Thymus (tissue), 11 donors: ENCODE data around the gene PRR35. TPM values are rescaled to one million over a fixed set of nuclear protein-coding genes. Genes with fewer than 3 reads are reported as not detected.

Source experiments
- DNase-seq, 9 donors: peaks; one replicate each; pipeline ENCODE4 v3.0.0-alpha.2; 2013; ENCODE audit warnings: low spot score in 9 of 9, low read depth in 6 of 9, missing footprints in 1 of 9
- H3K27ac ChIP-seq, 2 donors: one replicate each; pipeline ENCODE4 v1.5.1; 2013; ENCODE audit warnings: control low read depth in 1 of 2, low read depth in 1 of 2, low read length in 1 of 2, mild to moderate bottlenecking in 1 of 2, moderate library complexity in 1 of 2
- H3K27me3 ChIP-seq, 2 donors: one replicate each; pipeline ENCODE4 v1.5.1; 2013; ENCODE audit warnings: low read length in 1 of 2; ENCODE audit not compliant: control insufficient read depth in 2 of 2, insufficient read depth in 1 of 2
- H3K36me3 ChIP-seq, 2 donors: one replicate each; pipeline ENCODE4 v1.5.1; 2013; ENCODE audit warnings: low read length in 1 of 2, mild to moderate bottlenecking in 1 of 2, moderate library complexity in 1 of 2; ENCODE audit not compliant: control insufficient read depth in 2 of 2, insufficient read depth in 2 of 2
- H3K4me1 ChIP-seq, 2 donors: one replicate each; pipeline ENCODE4 v1.5.1; 2013; ENCODE audit warnings: low read length in 2 of 2; ENCODE audit not compliant: control insufficient read depth in 2 of 2, insufficient read depth in 2 of 2
- H3K4me3 ChIP-seq, 2 donors: one replicate each; pipeline ENCODE4 v1.5.1; 2013; ENCODE audit warnings: low read length in 2 of 2, control low read depth in 1 of 2, mild to moderate bottlenecking in 1 of 2
- H3K9me3 ChIP-seq, 2 donors: one replicate each; pipeline ENCODE4 v1.5.1; 2013; ENCODE audit warnings: low read length in 1 of 2, mild to moderate bottlenecking in 1 of 2; ENCODE audit not compliant: control insufficient read depth in 2 of 2, insufficient read depth in 1 of 2
- WGBS: extraction: QIAGEN DNeasy Blood & Tissue Kit; methylation state at CpG from one replicate; pipeline ENCODE4 v1.1.7; 2013; 5-methylcytosine and 5-hydroxymethylcytosine counted together
- polyA plus RNA-seq: library from polyadenylated mRNA; stranded (reverse); fragments of 200-250 nt; gene quantifications from one replicate; pipeline ENCODE4 v1.2.3, GENCODE V29; 2013
- total RNA-seq: library from RNA; stranded (reverse); fragments of 120-200 nt; gene quantifications from one replicate; pipeline ENCODE4 v1.2.4, GENCODE V29; 2013
- donor health status: healthy.

The PRR35 gene
- total and polyA plus RNA-seq, 2 donors = under 0.01 to 0.09 TPM

- no peak for DNase-seq
- H3K4me1 ChIP-seq = peaks cover 27 to 44% of the 10 kb centered on the region in 2 donors
- H3K27ac ChIP-seq = no peak overlapping the region
- H3K4me3 ChIP-seq = no peak overlapping the region
- peaks cover 0 to 11% of the 10 kb centered on the region in 2 donors for H3K9me3 ChIP-seq
- peaks cover 0 to 3% of the 10 kb centered on the region in 2 donors for H3K36me3 ChIP-seq
- WGBS = 97% methylated on average over 22 of the region's 22 CpGs
- H3K27me3 ChIP-seq = no peaks in the 10 kb centered on the region
These were observed 46.6 kb downstream of the PRR35 start for GRCh38 chr16:606656-607307.

DNA sequence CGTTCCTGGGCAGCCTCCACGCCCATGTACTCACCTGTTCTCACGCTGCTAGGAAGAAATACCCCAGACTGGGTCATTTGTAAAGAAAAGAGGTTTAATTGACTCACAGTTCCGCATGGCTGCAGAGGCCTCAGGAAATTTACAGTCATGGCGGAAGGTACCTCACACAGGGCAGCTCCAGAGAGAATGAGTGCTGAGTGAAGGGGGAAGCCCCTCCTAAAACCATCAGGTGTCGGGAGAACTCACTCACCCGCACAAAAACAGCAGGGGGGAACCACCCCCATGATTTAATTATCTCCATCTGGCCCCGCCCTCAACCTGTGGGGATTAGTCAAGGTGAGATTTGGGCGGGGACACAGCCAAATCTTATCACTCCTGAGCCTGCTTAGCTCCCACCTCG lies 47.8 kb downstream of the PRR35 start:
- Histone ChIP-seq H3K27ac (no peak overlapping the region), H3K27me3 (no peaks in the 10 kb centered on the region), H3K9me3 (peaks cover 0 to 11% of the 10 kb centered on the region in 2 donors), H3K4me1 (peaks cover 18 to 33% of the 10 kb centered on the region in 2 donors), H3K36me3 (peaks cover 0 to 3% of the 10 kb centered on the region in 2 donors), H3K4me3 (no peak overlapping the region)
- DNase-seq = no peak
- 91% methylated on average over 10 of the region's 10 CpGs for WGBS

DNA sequence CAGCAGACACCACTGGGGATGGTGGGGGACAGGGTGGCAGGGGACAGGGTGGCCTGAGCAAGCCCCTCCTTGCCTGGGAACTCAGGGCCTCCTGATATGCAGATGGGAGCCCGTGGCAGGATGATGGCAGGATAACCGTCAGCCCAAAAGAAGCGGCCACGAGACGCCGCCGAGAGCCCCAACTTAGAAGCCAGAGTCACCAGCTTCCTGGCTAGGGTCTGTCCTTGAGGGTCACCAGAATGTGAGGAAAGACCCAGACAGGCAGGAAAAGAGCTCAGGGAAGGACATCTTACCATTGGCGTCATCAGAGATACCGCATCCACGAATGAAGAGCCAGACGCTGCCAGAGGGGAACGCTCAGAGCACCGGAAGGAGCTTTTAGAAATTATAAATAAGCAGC lies 49.1 kb downstream of the PRR35 start:
- no peak overlapping the region for H3K27ac ChIP-seq
- H3K27me3 ChIP-seq = no peaks in the 10 kb centered on the region
- peaks cover 0 to 11% of the 10 kb centered on the region in 2 donors for H3K9me3 ChIP-seq
- H3K4me1 ChIP-seq = peaks cover 9 to 20% of the 10 kb centered on the region in 2 donors
- DNase-seq = no peak
- peaks cover 5 to 7% of the 10 kb centered on the region in 2 donors for H3K36me3 ChIP-seq
- H3K4me3 ChIP-seq = no peak overlapping the region
- 97% methylated on average over 13 of the region's 13 CpGs for WGBS

DNA sequence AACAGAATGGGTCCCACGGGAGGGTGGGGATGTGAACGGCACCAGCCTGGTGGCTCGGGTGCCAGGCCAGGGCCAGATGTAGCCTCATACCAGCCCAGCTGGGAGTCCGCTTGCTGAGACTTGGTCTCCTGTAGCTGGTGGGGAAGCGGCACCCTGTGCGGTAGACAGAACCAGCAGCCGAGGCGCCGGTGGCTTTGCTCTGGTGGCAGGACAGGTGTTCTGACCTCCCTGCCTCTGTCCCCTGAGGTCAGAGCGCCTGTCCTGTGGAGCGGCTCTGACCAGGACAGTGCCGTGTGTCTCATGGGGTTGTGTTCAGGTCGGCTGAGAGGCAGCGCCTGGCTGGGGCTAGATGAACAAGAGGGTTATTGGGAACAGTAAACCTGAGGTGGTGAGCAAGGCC lies 49.8 kb downstream of the PRR35 start:
- 96% methylated on average over 14 of the region's 14 CpGs for WGBS
- no peak overlapping the region for H3K4me3 ChIP-seq
- H3K4me1 ChIP-seq = peaks cover 3 to 14% of the 10 kb centered on the region in 2 donors
- no peaks in the 10 kb centered on the region for H3K27me3 ChIP-seq
- H3K36me3 ChIP-seq = peaks cover 7 to 13% of the 10 kb centered on the region in 2 donors
- no peak for DNase-seq
- H3K9me3 ChIP-seq = peaks cover 0 to 8% of the 10 kb centered on the region in 2 donors
- H3K27ac ChIP-seq = peak overlapping the region in 1 of 2 donors; percentile 11

DNA sequence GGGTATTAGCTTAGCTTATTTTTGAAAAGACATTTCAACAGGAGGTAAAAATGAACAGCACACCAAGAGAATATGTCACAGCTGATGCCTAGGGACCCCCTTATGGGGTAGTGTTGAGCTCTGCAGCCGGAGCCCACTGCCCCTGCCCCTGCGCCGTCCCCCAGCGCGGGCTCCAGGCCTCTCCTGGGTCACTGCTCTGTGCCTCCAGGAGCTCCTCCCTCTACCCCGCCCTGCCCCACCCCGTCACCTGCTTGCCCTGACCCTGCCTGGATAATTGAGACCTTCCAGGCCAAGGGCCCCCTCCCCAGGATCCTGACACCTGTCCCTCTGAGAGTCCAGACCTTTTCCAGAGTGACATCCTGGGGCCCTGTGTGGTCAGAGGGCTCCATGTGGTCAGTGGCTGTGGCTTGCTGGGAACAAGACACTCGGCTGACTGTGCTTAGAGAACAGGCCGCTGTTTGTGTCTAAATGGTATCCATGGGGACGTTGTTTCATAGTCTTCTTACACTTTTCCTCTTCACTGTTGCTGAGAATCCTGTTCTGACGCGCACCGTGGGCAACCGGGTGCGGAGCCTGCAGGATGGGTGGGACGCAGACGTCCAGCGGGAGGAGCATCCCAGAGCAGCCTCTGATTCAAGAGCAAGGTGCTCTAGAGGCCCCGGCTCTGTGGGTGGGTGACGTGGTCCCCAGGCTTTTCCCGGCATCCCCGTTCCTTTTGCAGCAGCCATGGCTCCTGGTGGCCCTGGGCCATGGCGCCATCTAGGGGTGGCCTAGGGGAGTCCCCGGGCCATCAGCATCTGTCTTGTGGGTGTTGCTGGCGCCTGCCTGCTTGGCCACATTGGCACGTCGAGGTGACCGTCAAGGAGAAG lies 50.6 kb downstream of the PRR35 start:
- no peak overlapping the region for H3K4me3 ChIP-seq
- WGBS = 90% methylated on average over 28 of the region's 28 CpGs
- H3K27ac ChIP-seq = peak overlapping the region in 1 of 2 donors; percentile 11
- H3K36me3 ChIP-seq = peaks cover 7 to 13% of the 10 kb centered on the region in 2 donors
- peaks cover 0 to under 1% of the 10 kb centered on the region in 2 donors for H3K9me3 ChIP-seq
- no peaks in the 10 kb centered on the region for H3K27me3 ChIP-seq
- H3K4me1 ChIP-seq = peaks cover 0 to 7% of the 10 kb centered on the region in 2 donors
- DNase-seq = peak in 3 of 9 donors; percentile 39 to 63 (median 61)

DNA sequence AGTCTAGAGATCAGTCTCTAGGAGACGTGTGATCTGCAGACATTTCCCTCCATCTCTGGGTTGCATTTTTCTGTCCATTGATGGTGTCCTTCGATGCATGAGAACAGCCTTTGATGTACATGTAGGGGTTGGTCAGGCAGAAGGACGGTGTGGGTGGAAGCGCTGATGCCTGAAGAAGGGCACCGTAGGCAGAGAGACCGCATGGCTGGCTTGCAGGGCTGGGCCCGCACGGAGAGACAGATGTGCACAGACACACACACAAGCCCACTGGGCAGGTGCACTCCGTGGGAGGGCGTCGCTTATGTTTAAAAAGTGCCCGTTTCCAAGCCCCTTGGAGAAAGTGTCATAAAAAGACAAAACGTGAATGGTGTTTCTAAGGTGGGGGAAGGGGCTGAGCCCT lies 54.9 kb downstream of the PRR35 start:
- peaks cover 0 to 7% of the 10 kb centered on the region in 2 donors for H3K4me1 ChIP-seq
- H3K27ac ChIP-seq = no peak overlapping the region
- H3K27me3 ChIP-seq = no peaks in the 10 kb centered on the region
- WGBS = 96% methylated on average over 13 of the region's 13 CpGs
- no peak for DNase-seq
- peaks cover 7 to 29% of the 10 kb centered on the region in 2 donors for H3K36me3 ChIP-seq
- H3K4me3 ChIP-seq = no peak overlapping the region
- no peaks in the 10 kb centered on the region for H3K9me3 ChIP-seq

Other genes with a start within 250 kb of the PRR35 start
- gene AXIN1, start 207.7 kb upstream of the PRR35 start, total RNA-seq = 20.0 TPM
- 24.1 TPM for gene AXIN1, start 207.7 kb upstream of the PRR35 start, polyA plus RNA-seq
- gene MRPL28, start 189.9 kb upstream of the PRR35 start, total RNA-seq = 64.2 TPM
- gene MRPL28, start 189.9 kb upstream of the PRR35 start, polyA plus RNA-seq = 79.4 TPM
- 22.1 TPM for gene PGAP6, start 178.4 kb upstream of the PRR35 start, total RNA-seq
- gene PGAP6, start 178.4 kb upstream of the PRR35 start, polyA plus RNA-seq = 47.4 TPM
- gene NME4, start 163.2 kb upstream of the PRR35 start, total RNA-seq = 57.1 TPM
- gene NME4, start 163.2 kb upstream of the PRR35 start, polyA plus RNA-seq = 34.4 TPM
- gene DECR2, start 158.5 kb upstream of the PRR35 start, total RNA-seq = 4.5 TPM
- gene DECR2, start 158.5 kb upstream of the PRR35 start, polyA plus RNA-seq = 14.2 TPM
- gene RAB11FIP3, start 134.7 kb upstream of the PRR35 start, total RNA-seq = 6.8 TPM
- gene RAB11FIP3, start 134.7 kb upstream of the PRR35 start, polyA plus RNA-seq = 26.7 TPM
- gene CAPN15, start 32.7 kb upstream of the PRR35 start, total RNA-seq = 16.8 TPM
- 40.4 TPM for gene CAPN15, start 32.7 kb upstream of the PRR35 start, polyA plus RNA-seq
- 5.5 TPM for gene NHLRC4, start 6.6 kb downstream of the PRR35 start, total RNA-seq
- gene NHLRC4, start 6.6 kb downstream of the PRR35 start, polyA plus RNA-seq = 3.1 TPM
- 14.4 TPM for gene PIGQ, start 9.6 kb downstream of the PRR35 start, total RNA-seq
- gene PIGQ, start 9.6 kb downstream of the PRR35 start, polyA plus RNA-seq = 65.4 TPM
- gene RAB40C, start 29.7 kb downstream of the PRR35 start, total RNA-seq = 20.1 TPM
- gene RAB40C, start 29.7 kb downstream of the PRR35 start, polyA plus RNA-seq = 43.3 TPM
- gene WFIKKN1, start 70.6 kb downstream of the PRR35 start, total RNA-seq = 0.33 TPM
- 2.1 TPM for gene WFIKKN1, start 70.6 kb downstream of the PRR35 start, polyA plus RNA-seq
- 97.6 TPM for gene METTL26, start 75.9 kb downstream of the PRR35 start, total RNA-seq
- 110 TPM for gene METTL26, start 75.9 kb downstream of the PRR35 start, polyA plus RNA-seq
- gene MCRIP2, start 81.4 kb downstream of the PRR35 start, total RNA-seq = 17.0 TPM
- 25.2 TPM for gene MCRIP2, start 81.4 kb downstream of the PRR35 start, polyA plus RNA-seq
- 10.1 TPM for gene WDR90, start 89.0 kb downstream of the PRR35 start, total RNA-seq
- gene WDR90, start 89.0 kb downstream of the PRR35 start, polyA plus RNA-seq = 22.6 TPM
- gene RHOT2, start 107.7 kb downstream of the PRR35 start, total RNA-seq = 39.3 TPM
- 252 TPM for gene RHOT2, start 107.7 kb downstream of the PRR35 start, polyA plus RNA-seq
- gene RHBDL1, start 115.3 kb downstream of the PRR35 start, total RNA-seq = 5.1 TPM
- gene RHBDL1, start 115.3 kb downstream of the PRR35 start, polyA plus RNA-seq = 3.1 TPM
- 70.2 TPM for gene STUB1, start 120.0 kb downstream of the PRR35 start, total RNA-seq
- 122 TPM for gene STUB1, start 120.0 kb downstream of the PRR35 start, polyA plus RNA-seq
- 23.4 TPM for gene JMJD8, start 123.9 kb downstream of the PRR35 start, total RNA-seq
- 31.2 TPM for gene JMJD8, start 123.9 kb downstream of the PRR35 start, polyA plus RNA-seq
- gene WDR24, start 130.0 kb downstream of the PRR35 start, total RNA-seq = 2.2 TPM
- 10.1 TPM for gene WDR24, start 130.0 kb downstream of the PRR35 start, polyA plus RNA-seq
- gene FBXL16, start 145.4 kb downstream of the PRR35 start, total RNA-seq = 0.76 TPM
- gene FBXL16, start 145.4 kb downstream of the PRR35 start, polyA plus RNA-seq = 9.6 TPM
- gene METRN, start 154.7 kb downstream of the PRR35 start, total RNA-seq = 21.9 TPM
- gene METRN, start 154.7 kb downstream of the PRR35 start, polyA plus RNA-seq = 24.2 TPM
- 53.9 TPM for gene ANTKMT, start 160.8 kb downstream of the PRR35 start, total RNA-seq
- 56.2 TPM for gene ANTKMT, start 160.8 kb downstream of the PRR35 start, polyA plus RNA-seq
- 4.8 TPM for gene CCDC78, start 166.0 kb downstream of the PRR35 start, total RNA-seq
- 12.4 TPM for gene CCDC78, start 166.0 kb downstream of the PRR35 start, polyA plus RNA-seq
- gene HAGHL, start 166.7 kb downstream of the PRR35 start, total RNA-seq = 15.7 TPM
- 50.6 TPM for gene HAGHL, start 166.7 kb downstream of the PRR35 start, polyA plus RNA-seq
- 20.8 TPM for gene CIAO3, start 180.6 kb downstream of the PRR35 start, total RNA-seq
- 60.4 TPM for gene CIAO3, start 180.6 kb downstream of the PRR35 start, polyA plus RNA-seq
- 0.61 TPM for gene MSLN, start 200.3 kb downstream of the PRR35 start, total RNA-seq
- 2.6 TPM for gene MSLN, start 200.3 kb downstream of the PRR35 start, polyA plus RNA-seq
- 16.9 TPM for gene RPUSD1, start 228.0 kb downstream of the PRR35 start, total RNA-seq
- 20.9 TPM for gene RPUSD1, start 228.0 kb downstream of the PRR35 start, polyA plus RNA-seq
- 20.4 TPM for gene CHTF18, start 228.2 kb downstream of the PRR35 start, total RNA-seq
- 38.8 TPM for gene CHTF18, start 228.2 kb downstream of the PRR35 start, polyA plus RNA-seq
- not detected for gene GNG13, start 240.3 kb downstream of the PRR35 start, total RNA-seq
- 0.55 TPM for gene GNG13, start 240.3 kb downstream of the PRR35 start, polyA plus RNA-seq